ENCODE results near the gene ZNF263. TPM values are rescaled to one million over a fixed set of nuclear protein-coding genes. Genes with fewer than 3 reads are reported as not detected.
"Not testable (repeated sequence)": the region's sequence is repeated elsewhere in the genome, so short reads cannot be mapped to it uniquely, and the experiment has no call there.

The ZNF263 gene
- total RNA-seq, 1 donor from 2014 or later, result 45.5 TPM

- no peak for DNase-seq (ENCODE audit: low spot score in 2 of 2, unreplicated experiment in 2 of 2)
- no peak overlapping the region for H3K27ac Mint-ChIP-seq
- H3K4me1 Mint-ChIP-seq, result peaks cover 8% of the 10 kb centered on the region
- H3K27me3 Mint-ChIP-seq (ENCODE audit: low read depth), result peaks cover 15% of the 10 kb centered on the region
- no peaks in the 10 kb centered on the region for H3K36me3 Mint-ChIP-seq
- no peak overlapping the region for H3K4me3 Mint-ChIP-seq
- no peaks in the 10 kb centered on the region for H3K9me3 Mint-ChIP-seq
- TF ChIP-seq, protein P1, sequence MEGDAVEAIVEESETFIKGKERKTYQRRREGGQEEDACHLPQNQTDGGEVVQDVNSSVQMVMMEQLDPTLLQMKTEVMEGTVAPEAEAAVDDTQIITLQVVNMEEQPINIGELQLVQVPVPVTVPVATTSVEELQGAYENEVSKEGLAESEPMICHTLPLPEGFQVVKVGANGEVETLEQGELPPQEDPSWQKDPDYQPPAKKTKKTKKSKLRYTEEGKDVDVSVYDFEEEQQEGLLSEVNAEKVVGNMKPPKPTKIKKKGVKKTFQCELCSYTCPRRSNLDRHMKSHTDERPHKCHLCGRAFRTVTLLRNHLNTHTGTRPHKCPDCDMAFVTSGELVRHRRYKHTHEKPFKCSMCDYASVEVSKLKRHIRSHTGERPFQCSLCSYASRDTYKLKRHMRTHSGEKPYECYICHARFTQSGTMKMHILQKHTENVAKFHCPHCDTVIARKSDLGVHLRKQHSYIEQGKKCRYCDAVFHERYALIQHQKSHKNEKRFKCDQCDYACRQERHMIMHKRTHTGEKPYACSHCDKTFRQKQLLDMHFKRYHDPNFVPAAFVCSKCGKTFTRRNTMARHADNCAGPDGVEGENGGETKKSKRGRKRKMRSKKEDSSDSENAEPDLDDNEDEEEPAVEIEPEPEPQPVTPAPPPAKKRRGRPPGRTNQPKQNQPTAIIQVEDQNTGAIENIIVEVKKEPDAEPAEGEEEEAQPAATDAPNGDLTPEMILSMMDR (IDR thresholded peaks at IDR 0.05; ENCODE audit: unreplicated experiment), result no peak
These were observed 23.5 kb upstream of the ZNF263 start for GRCh38 chr16:3259836-3260235.

DNA sequence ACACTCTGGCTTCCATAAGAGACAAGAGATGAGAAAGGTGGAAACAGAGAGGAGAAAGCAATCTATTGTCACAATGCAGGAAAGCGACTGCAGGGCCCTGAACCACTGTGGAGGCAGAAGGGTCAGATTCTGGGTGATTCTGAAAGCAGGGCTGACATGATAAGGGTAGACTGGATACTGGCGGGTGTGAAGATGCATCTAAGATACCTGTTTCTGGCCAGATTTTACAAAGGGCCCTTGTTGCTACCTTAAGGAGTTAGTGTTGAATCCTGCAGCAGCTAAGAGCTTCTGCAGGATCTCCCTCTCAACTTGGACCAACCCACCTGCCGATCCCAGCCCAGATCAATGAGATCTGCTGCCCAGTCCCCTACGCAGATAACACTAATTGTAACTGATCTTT, 20.8 kb upstream of the ZNF263 start:
- Mint-ChIP-seq H3K9me3 (no peaks in the 10 kb centered on the region), H3K4me1 (peaks cover 8% of the 10 kb centered on the region), H3K27ac (no peak overlapping the region), H3K36me3 (no peaks in the 10 kb centered on the region), H3K27me3 (ENCODE audit: low read depth) (peaks cover 10% of the 10 kb centered on the region), H3K4me3 (peak overlapping the region; percentile 60)
- no peak for DNase-seq (ENCODE audit: low spot score in 2 of 2, unreplicated experiment in 2 of 2)
- TF ChIP-seq, protein P1 (IDR thresholded peaks at IDR 0.05; ENCODE audit: unreplicated experiment), result no peak

DNA sequence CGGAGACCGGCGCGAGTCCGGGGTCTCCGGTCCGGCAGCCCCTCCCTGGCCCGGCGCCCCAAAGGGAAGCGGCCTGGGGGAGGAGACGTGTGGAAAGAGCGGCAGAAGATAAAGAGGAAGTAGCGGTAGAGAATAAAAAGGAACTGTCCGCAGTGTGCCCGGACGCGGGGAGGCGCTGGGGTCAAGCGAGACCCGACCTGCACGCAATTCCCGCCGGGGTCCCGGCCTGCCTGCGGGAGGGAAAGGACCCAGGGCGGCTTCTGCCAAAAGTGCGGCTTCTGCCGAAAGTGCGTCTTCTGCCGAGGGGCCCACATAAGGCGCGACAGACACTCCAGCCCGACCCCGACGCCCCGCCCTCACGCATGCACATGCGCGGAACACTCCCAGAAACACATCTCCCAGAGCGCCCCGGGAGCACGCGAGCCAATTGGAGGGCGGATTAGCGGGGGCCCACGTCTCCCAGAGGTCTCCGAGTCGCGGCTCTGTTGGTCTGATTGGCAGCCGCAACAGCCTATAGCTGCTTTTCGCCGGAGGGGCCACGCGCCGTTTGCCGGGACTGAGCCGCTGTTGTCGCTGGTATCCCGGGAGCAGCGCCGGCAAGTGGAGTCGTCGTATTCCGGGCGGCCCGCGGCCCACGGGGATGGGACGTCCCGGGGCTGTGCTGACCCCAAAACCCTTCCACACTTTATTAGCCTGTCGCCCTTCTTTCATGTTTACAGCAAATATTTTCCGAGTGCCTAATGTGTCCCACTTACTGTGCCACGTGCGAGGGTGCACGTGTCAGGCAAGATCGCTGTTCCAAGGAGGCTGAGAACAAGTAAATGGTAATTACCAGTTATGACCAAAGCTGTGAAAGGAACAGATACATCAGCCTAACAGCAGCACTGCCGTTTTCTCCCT, 18.9 kb upstream of the ZNF263 start:
- peak overlapping the region; percentile 89 for H3K27ac Mint-ChIP-seq

DNA sequence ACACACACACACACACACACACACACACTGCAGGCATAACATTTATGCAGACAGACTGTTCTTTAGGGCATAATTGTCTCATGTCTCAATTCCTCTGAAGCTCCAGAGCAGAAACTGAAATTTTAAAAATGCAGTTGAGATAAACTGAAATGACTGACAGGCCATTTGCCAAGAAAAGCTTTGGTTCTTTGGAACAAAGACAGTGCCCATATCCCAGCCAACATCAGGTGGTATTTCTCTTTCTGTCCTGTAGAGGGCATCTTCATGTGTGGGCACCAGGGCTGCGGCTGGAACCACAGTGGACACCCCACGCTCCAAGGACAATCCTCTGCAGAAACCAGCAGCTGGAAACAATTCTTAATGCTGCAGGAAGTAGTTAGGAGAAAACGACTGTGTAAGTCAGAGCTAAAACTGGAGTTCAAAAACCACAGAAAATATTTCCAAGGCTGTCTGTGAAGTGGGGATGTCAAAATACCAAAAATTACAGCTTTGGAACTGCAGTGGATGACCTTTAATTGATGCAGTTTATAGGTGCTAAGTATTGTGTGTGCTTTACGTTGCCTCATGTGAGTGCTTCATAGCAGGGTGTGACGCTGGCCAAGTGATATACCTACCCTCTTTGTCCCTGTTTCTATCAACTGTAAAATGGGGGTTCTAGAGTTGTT, 16.3 kb upstream of the ZNF263 start:
- Mint-ChIP-seq H3K4me3 (no peak overlapping the region), H3K4me1 (peaks cover 8% of the 10 kb centered on the region), H3K27me3 (ENCODE audit: low read depth) (no peaks in the 10 kb centered on the region), H3K27ac (no peak overlapping the region), H3K36me3 (no peaks in the 10 kb centered on the region), H3K9me3 (peaks cover 3% of the 10 kb centered on the region)
- TF ChIP-seq, protein P1 (IDR thresholded peaks at IDR 0.05; ENCODE audit: unreplicated experiment), result peak; percentile 28
- no peak for DNase-seq (ENCODE audit: low spot score in 2 of 2, unreplicated experiment in 2 of 2)

More for the DNA sequence above, 18.9 kb upstream of the ZNF263 start:
- Mint-ChIP-seq H3K27me3 (ENCODE audit: low read depth) (no peaks in the 10 kb centered on the region), H3K4me1 (peaks cover 8% of the 10 kb centered on the region), H3K9me3 (peaks cover 3% of the 10 kb centered on the region), H3K36me3 (no peaks in the 10 kb centered on the region), H3K4me3 (peak overlapping the region; percentile 72)
- TF ChIP-seq, protein P1 (IDR thresholded peaks at IDR 0.05; ENCODE audit: unreplicated experiment), result no peak
- DNase-seq (ENCODE audit: low spot score in 2 of 2, unreplicated experiment in 2 of 2), result peak; percentile 95 to 97

DNA sequence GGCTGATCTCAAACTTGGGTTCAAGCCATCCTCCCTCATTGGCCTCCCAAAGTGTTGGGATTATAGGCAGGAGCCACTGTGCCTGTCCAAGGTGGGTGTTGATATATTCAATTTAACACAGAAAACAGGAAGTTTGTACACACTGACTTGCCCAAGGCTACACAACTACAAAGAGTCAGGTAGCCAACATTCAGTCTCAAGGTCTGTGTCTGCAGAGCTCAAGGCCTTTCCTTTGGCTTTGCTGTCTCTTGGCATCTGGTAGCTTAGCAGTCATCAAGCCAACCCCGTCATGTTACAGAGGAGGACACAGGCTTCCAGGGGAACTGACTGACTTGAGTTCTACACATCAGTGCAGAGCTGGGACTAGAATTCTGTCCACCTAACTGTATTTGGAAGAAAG, 15.0 kb upstream of the ZNF263 start:
- Mint-ChIP-seq H3K9me3 (peaks cover 3% of the 10 kb centered on the region), H3K4me1 (peaks cover 8% of the 10 kb centered on the region), H3K27ac (no peak overlapping the region), H3K27me3 (ENCODE audit: low read depth) (no peaks in the 10 kb centered on the region), H3K4me3 (no peak overlapping the region), H3K36me3 (no peaks in the 10 kb centered on the region)
- no peak for DNase-seq (ENCODE audit: low spot score in 2 of 2, unreplicated experiment in 2 of 2)
- TF ChIP-seq, protein P1 (IDR thresholded peaks at IDR 0.05; ENCODE audit: unreplicated experiment), result no peak

DNA sequence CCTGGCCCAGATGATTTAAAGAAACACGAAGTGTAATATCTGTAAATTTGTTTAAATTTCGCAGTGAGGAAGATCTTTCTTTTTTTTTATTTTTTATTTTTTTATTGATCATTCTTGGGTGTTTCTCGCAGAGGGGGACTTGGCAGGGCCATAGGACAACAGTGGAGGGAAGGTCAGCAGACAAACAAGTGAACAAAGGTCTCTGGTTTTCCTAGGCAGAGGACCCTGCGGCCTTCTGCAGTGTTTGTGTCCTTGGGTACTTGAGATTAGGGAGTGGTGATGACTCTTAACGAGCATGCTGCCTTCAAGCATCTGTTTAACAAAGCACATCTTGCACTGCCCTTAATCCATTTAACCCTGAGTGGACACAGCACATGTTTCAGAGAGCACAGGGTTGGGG, 12.6 kb upstream of the ZNF263 start:
- H3K4me3 Mint-ChIP-seq; H3K36me3 Mint-ChIP-seq; H3K4me1 Mint-ChIP-seq; H3K27me3 Mint-ChIP-seq (ENCODE audit: low read depth); H3K9me3 Mint-ChIP-seq; DNase-seq (ENCODE audit: low spot score in 2 of 2, unreplicated experiment in 2 of 2); H3K27ac Mint-ChIP-seq: not testable (repeated sequence)

- not testable (repeated sequence) for DNase-seq (ENCODE audit: low spot score in 2 of 2, unreplicated experiment in 2 of 2); H3K4me1 Mint-ChIP-seq; H3K4me3 Mint-ChIP-seq; H3K36me3 Mint-ChIP-seq; H3K9me3 Mint-ChIP-seq; H3K27me3 Mint-ChIP-seq (ENCODE audit: low read depth); H3K27ac Mint-ChIP-seq
These were observed 12.0 kb upstream of the ZNF263 start for GRCh38 chr16:3271281-3271680.

All from mesothelial cell of epicardium (in vitro differentiated cells).